G401 (cell line): ENCODE measurements around the gene POLD3. TPM values are rescaled to one million over a fixed set of nuclear protein-coding genes. Genes with fewer than 3 reads are reported as not detected.
A peak's percentile ranks its signal among the peaks of the same experiment; 100 is the strongest.

ENCODE experiments used
- DNase-seq: peaks from one replicate; pipeline ENCODE4 v3.0.0-alpha.2; 2015; ENCODE audit warnings: low spot score
- in situ Hi-C: cut with HindIII; loops from 2 replicates; pipeline ENCODE4 v1.10.0; 2016; ENCODE audit warnings: low sequenced_read_pairs, mixed read lengths
- total RNA-seq: library from RNA; depleted of rRNA; stranded (reverse); fragments of >200 nt; shearing (Covaris generic); gene quantifications from 2 replicates; pipeline ENCODE4 v1.2.3, GENCODE V29; 2014; rRNA removed

POLD3 gene
- total RNA-seq, 1 experiment from 2014 or later: 30.7 TPM

GRCh38 chr11:74682731-74683278, 90.4 kb downstream of the POLD3 start:
- in situ Hi-C loops: no loop called here
- no peak for DNase-seq

- in situ Hi-C loops: no loop called here
- DNase-seq: peak; percentile 30
These were observed 91.0 kb downstream of the POLD3 start for GRCh38 chr11:74683279-74683871.

GRCh38 chr11:74683941-74684481, 91.6 kb downstream of the POLD3 start:
- in situ Hi-C loops: no loop called here
- no peak for DNase-seq

GRCh38 chr11:74684661-74685060, 92.3 kb downstream of the POLD3 start:
- in situ Hi-C loops: loop anchor here (5.0 kb wide), 1 partner anchor 43 kb away; no protein-coding TSS in a partner anchor
- no peak for DNase-seq

GRCh38 chr11:74685338-74685737, 93.0 kb downstream of the POLD3 start:
- no peak for DNase-seq
- in situ Hi-C loops: loop anchor here (5.0 kb wide), 1 partner anchor 42 kb away; no protein-coding TSS in a partner anchor

- in situ Hi-C loops: loop anchor here (5.0 kb wide), 1 partner anchor 41 kb away; no protein-coding TSS in a partner anchor
- no peak for DNase-seq
These were observed 93.5 kb downstream of the POLD3 start for GRCh38 chr11:74685905-74686304.

GRCh38 chr11:74686792-74687191, 94.4 kb downstream of the POLD3 start:
- DNase-seq: no peak
- in situ Hi-C loops: loop anchor here (5.0 kb wide), 1 partner anchor 41 kb away; no protein-coding TSS in a partner anchor

GRCh38 chr11:74687237-74688023, 95.0 kb downstream of the POLD3 start:
- no peak for DNase-seq
- in situ Hi-C loops: loop anchor here (5.0 kb wide), 1 partner anchor 40 kb away; no protein-coding TSS in a partner anchor

GRCh38 chr11:74689666-74690065, 97.3 kb downstream of the POLD3 start:
- in situ Hi-C loops: loop anchor here (5.0 kb wide), 1 partner anchor 38 kb away; no protein-coding TSS in a partner anchor
- DNase-seq: no peak

GRCh38 chr11:74691755-74692154, 99.4 kb downstream of the POLD3 start:
- in situ Hi-C loops: no loop called here
- no peak for DNase-seq

Other genes starting within 250 kb of the POLD3 start
- gene PGM2L1, start 194.1 kb upstream of the POLD3 start, total RNA-seq: 6.2 and 9.5 TPM in 2 replicates
- not detected in 2 replicates for gene KCNE3, start 125.0 kb upstream of the POLD3 start, total RNA-seq
- gene LIPT2, start 98.9 kb upstream of the POLD3 start, total RNA-seq: 9.4 and 26.9 TPM in 2 replicates
- gene CHRDL2, start 138.8 kb downstream of the POLD3 start, total RNA-seq: not detected in 2 replicates
- gene RNF169, start 156.3 kb downstream of the POLD3 start, total RNA-seq: 6.4 and 10.9 TPM in 2 replicates